PFSK-1 (cell line): ENCODE results near the gene GCN1.

Experiments used
- FOXP2 ChIP-seq: optimal IDR thresholded peaks from 2 replicates; pipeline ENCODE3; 2011; ENCODE audit warnings: borderline replicate concordance, control low read depth, inconsistent platforms; ENCODE audit not compliant: insufficient read depth; ENCODE audit errors: extremely low read length, extremely low read depth
- POLR2AphosphoS5 ChIP-seq: IDR thresholded peaks from 2 replicates; pipeline ENCODE4 v1.6.1; 2012; ENCODE audit warnings: low read depth, mild to moderate bottlenecking, control low read depth, low read length, moderate library complexity
- REST ChIP-seq, 2 experiments: IDR thresholded peaks; 2 replicates each; pipeline versions ENCODE4 v1.6.1 to v1.8.0; 2011 to 2012; ENCODE audit warnings: low read depth in 2 of 2, low read length in 2 of 2, control low read depth in 1 of 2, inconsistent platforms in 1 of 2, mild to moderate bottlenecking in 1 of 2, moderate library complexity in 1 of 2; ENCODE audit not compliant: insufficient read depth in 1 of 2
- SIN3A ChIP-seq: IDR thresholded peaks from 2 replicates; pipeline ENCODE4 v1.6.1; 2012; ENCODE audit warnings: mild to moderate bottlenecking, low read length, moderate library complexity, borderline replicate concordance; ENCODE audit not compliant: insufficient read depth
- TAF1 ChIP-seq: IDR thresholded peaks from 2 replicates; pipeline ENCODE4 v1.6.1; 2012; ENCODE audit warnings: low read length, control low read depth, borderline replicate concordance; ENCODE audit not compliant: insufficient read depth

- TF ChIP-seq POLR2AphosphoS5 (no peak; the same call in 1 of the 2 replicates), TAF1 (no peak), REST (IDR thresholded peaks at IDR 0.05; ENCODE audit: insufficient read depth in 1 of 2, low read depth in 2 of 2, low read length in 2 of 2) (no peak), SIN3A (no peak), FOXP2 (no peak)
Measured at GRCh38 chr12:120194226-120194533, 335 bp downstream of the GCN1 start.
